ENCODE measurements around the gene SELENOK.

The SELENOK gene

GRCh38 chr3:53891497-53892285 lies at the start of gene SELENOK:
Gene SELENOK (minus strand): TSS chr3:53891859.
- DNase-seq (ENCODE audit: insufficient read length, low spot score) (peak; percentile 59), FAIRE-seq (no peak)
- no peak for TF ChIP-seq CTCF (IDR thresholded peaks at IDR 0.05; ENCODE audit: insufficient read depth, missing control alignments)

GRCh38 chr3:53941184-53941583 lies 49.5 kb upstream of the SELENOK start:
- no peak for TF ChIP-seq CTCF (IDR thresholded peaks at IDR 0.05; ENCODE audit: insufficient read depth, missing control alignments)
- DNase-seq (ENCODE audit: insufficient read length, low spot score): no peak
- no peak for FAIRE-seq

GRCh38 chr3:53940623-53941022 lies 49.0 kb upstream of the SELENOK start:
- no peak for TF ChIP-seq CTCF (IDR thresholded peaks at IDR 0.05; ENCODE audit: insufficient read depth, missing control alignments)
- DNase-seq (ENCODE audit: insufficient read length, low spot score) (no peak), FAIRE-seq (no peak)

GRCh38 chr3:53939813-53940212 lies 48.2 kb upstream of the SELENOK start:
- peak; percentile 17 for TF ChIP-seq CTCF (IDR thresholded peaks at IDR 0.05; ENCODE audit: insufficient read depth, missing control alignments)
- no peak for DNase-seq (ENCODE audit: insufficient read length, low spot score)
- no peak for FAIRE-seq

GRCh38 chr3:53939086-53939582 lies 47.5 kb upstream of the SELENOK start:
- FAIRE-seq: peak; percentile 93

GRCh38 chr3:53938645-53939044 lies 47.0 kb upstream of the SELENOK start:
- DNase-seq (ENCODE audit: insufficient read length, low spot score) (no peak), FAIRE-seq (no peak)
- TF ChIP-seq CTCF (IDR thresholded peaks at IDR 0.05; ENCODE audit: insufficient read depth, missing control alignments): peak; percentile 82

More at GRCh38 chr3:53939086-53939582, 47.5 kb upstream of the SELENOK start:
- TF ChIP-seq CTCF (IDR thresholded peaks at IDR 0.05; ENCODE audit: insufficient read depth, missing control alignments): no peak
- DNase-seq (ENCODE audit: insufficient read length, low spot score): peak; percentile 28

GRCh38 chr3:53936347-53936746 lies 44.7 kb upstream of the SELENOK start:
- peak; percentile 80 for FAIRE-seq
- TF ChIP-seq CTCF (IDR thresholded peaks at IDR 0.05; ENCODE audit: insufficient read depth, missing control alignments): no peak
- DNase-seq (ENCODE audit: insufficient read length, low spot score): no peak
